MM.1S (cell line): ENCODE data around the gene CDC40.

Source experiments
- DNase-seq: peaks from one replicate; pipeline ENCODE4 v3.0.0-alpha.2; 2015
- H2AFZ ChIP-seq: fragments of 300-600 bp; sonication (generic); 2 replicates; pipeline ENCODE4 v1.6.0; 2016; ENCODE audit warnings: antibody characterized with exemption, low read length
- H3F3A ChIP-seq: fragments of 300-600 bp; sonication (generic); 2 replicates; pipeline ENCODE4 v1.6.1; 2016; ENCODE audit warnings: mild to moderate bottlenecking, antibody characterized with exemption, low read length, moderate library complexity, mixed read lengths; ENCODE audit not compliant: insufficient read depth
- H3K27ac ChIP-seq: fragments of 300-600 bp; sonication (generic); 2 replicates; pipeline ENCODE4 v1.5.1; 2016; ENCODE audit warnings: mild to moderate bottlenecking, low read length
- H3K27me3 ChIP-seq: fragments of 300-600 bp; sonication (generic); replicated peaks from 2 replicates; pipeline ENCODE4 v1.6.0; 2016; ENCODE audit warnings: low read length; ENCODE audit not compliant: insufficient read depth
- H3K36me3 ChIP-seq: fragments of 300-600 bp; sonication (generic); replicated peaks from 2 replicates; pipeline ENCODE4 v1.6.1; 2016; ENCODE audit warnings: mild to moderate bottlenecking, low read length, mixed read lengths; ENCODE audit not compliant: insufficient read depth
- H3K4me1 ChIP-seq: fragments of 300-600 bp; sonication (generic); 2 replicates; pipeline ENCODE4 v1.6.1; 2016; ENCODE audit warnings: low read length, mixed read lengths
- H3K4me2 ChIP-seq: fragments of 300-600 bp; sonication (generic); 2 replicates; pipeline ENCODE4 v1.6.0; 2016; ENCODE audit warnings: low read depth, low read length
- H3K4me3 ChIP-seq: fragments of 300-600 bp; sonication (generic); 2 replicates; pipeline ENCODE4 v1.5.1; 2016; ENCODE audit warnings: low read length, mixed read lengths
- H3K79me2 ChIP-seq: fragments of 300-600 bp; sonication (generic); 2 replicates; pipeline ENCODE4 v1.6.1; 2016; ENCODE audit warnings: mixed run types, low read length, mixed read lengths
- H3K9ac ChIP-seq: fragments of 300-600 bp; sonication (generic); 2 replicates; pipeline ENCODE4 v1.6.1; 2016; ENCODE audit warnings: low read length, mixed read lengths
- H3K9me2 ChIP-seq: fragments of 300-600 bp; sonication (generic); replicated peaks from 2 replicates; pipeline ENCODE4 v1.6.1; 2016; ENCODE audit warnings: mild to moderate bottlenecking, low read length, mixed read lengths; ENCODE audit not compliant: insufficient read depth
- H3K9me3 ChIP-seq: fragments of 300-600 bp; sonication (generic); replicated peaks from 2 replicates; pipeline ENCODE4 v1.6.1; 2016; ENCODE audit warnings: mild to moderate bottlenecking, low read length, mixed read lengths; ENCODE audit not compliant: insufficient read depth
- H4K20me1 ChIP-seq: fragments of 300-600 bp; sonication (generic); 2 replicates; pipeline ENCODE4 v1.6.1; 2016; ENCODE audit warnings: mild to moderate bottlenecking, low read length, moderate library complexity, mixed read lengths; ENCODE audit not compliant: insufficient read depth
- EZH2 ChIP-seq: fragments of 300-600 bp; sonication (generic); optimal IDR thresholded peaks from 2 replicates; pipeline ENCODE3; 2017; ENCODE audit warnings: low read depth, mild to moderate bottlenecking, antibody characterized with exemption, low read length, mixed read lengths
- EZH2phosphoT487 ChIP-seq: fragments of 300-600 bp; sonication (generic); IDR thresholded peaks from 2 replicates; pipeline ENCODE4 v1.6.1; 2018; ENCODE audit warnings: antibody characterized with exemption, low read length
- TF ChIP-seq, protein P1 (sequence below): fragments of 300-600 bp; sonication (generic); IDR thresholded peaks from 2 replicates; pipeline ENCODE4 v1.5.1; 2016; ENCODE audit warnings: antibody characterized with exemption, low read length, mixed read lengths

CDC40 gene

DNA sequence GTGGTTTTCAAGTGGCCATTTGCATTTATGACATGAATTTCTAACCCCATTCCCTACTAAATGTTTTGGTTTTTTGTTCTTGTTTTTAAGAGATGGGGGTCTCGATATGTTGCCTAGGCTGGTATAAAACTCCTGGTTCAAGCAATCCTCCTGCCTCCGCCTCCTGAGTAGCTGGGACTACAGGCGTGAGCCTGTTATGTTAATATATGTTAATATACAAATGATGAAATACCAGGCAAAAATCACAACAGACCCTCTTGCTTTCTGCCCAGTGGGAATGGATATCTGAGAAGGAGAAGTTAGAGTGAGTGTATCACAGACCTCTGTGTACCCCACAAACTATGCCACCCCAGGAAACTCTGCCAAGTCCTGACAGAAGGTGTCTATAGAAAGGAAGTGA is 66.2 kb downstream of the CDC40 start:
- no peaks in the 10 kb centered on the region for H3K36me3 ChIP-seq
- no peak overlapping the region for H2AFZ ChIP-seq
- no peaks in the 10 kb centered on the region for H4K20me1 ChIP-seq
- H3K27ac ChIP-seq: no peak overlapping the region
- no peaks in the 10 kb centered on the region for H3K9me3 ChIP-seq
- H3K4me3 ChIP-seq: no peak overlapping the region
- H3F3A ChIP-seq: no peaks in the 10 kb centered on the region
- no peaks in the 10 kb centered on the region for H3K9me2 ChIP-seq
- no peak overlapping the region for H3K9ac ChIP-seq
- TF ChIP-seq, protein P1, sequence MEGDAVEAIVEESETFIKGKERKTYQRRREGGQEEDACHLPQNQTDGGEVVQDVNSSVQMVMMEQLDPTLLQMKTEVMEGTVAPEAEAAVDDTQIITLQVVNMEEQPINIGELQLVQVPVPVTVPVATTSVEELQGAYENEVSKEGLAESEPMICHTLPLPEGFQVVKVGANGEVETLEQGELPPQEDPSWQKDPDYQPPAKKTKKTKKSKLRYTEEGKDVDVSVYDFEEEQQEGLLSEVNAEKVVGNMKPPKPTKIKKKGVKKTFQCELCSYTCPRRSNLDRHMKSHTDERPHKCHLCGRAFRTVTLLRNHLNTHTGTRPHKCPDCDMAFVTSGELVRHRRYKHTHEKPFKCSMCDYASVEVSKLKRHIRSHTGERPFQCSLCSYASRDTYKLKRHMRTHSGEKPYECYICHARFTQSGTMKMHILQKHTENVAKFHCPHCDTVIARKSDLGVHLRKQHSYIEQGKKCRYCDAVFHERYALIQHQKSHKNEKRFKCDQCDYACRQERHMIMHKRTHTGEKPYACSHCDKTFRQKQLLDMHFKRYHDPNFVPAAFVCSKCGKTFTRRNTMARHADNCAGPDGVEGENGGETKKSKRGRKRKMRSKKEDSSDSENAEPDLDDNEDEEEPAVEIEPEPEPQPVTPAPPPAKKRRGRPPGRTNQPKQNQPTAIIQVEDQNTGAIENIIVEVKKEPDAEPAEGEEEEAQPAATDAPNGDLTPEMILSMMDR: no peak
- TF ChIP-seq EZH2phosphoT487: no peak
- no peak for TF ChIP-seq EZH2
- DNase-seq: no peak
- H3K79me2 ChIP-seq: no peaks in the 10 kb centered on the region
- no peak overlapping the region for H3K4me2 ChIP-seq
- no peaks in the 10 kb centered on the region for H3K27me3 ChIP-seq
- no peaks in the 10 kb centered on the region for H3K4me1 ChIP-seq

DNA sequence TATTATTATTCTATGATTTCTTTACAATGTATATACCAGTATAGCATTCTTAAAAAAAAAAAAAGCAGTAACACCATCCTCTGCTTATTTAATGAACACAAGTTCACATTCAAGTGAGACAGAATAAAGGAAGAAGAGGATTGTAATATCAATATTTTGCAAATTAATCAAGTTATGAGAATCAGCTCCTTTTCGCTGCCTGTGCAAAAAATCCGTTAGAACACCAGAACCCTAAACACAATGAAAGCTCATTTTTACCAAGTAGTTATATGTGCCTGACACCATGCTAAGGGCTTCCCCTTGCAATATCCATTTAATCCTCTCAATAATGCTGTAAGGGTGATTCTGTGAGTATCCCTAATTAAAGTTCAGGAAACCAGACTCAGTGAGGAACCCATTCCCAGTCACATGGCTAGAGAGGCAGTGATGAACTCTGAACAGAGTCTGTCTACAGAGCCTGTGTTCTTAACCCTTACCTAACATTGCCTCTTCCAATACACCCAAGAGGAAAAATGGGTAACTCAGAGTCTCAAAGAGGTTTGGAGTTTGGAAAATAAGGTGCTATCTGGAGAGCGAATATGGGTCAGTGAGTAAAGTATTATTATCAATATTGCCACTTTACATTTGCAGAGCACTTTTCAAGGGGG is 66.8 kb downstream of the CDC40 start:
- Histone ChIP-seq H3K79me2 (no peaks in the 10 kb centered on the region), H3F3A (no peaks in the 10 kb centered on the region), H3K9ac (no peak overlapping the region), H3K27ac (no peak overlapping the region), H3K4me3 (no peak overlapping the region), H2AFZ (no peak overlapping the region), H3K36me3 (no peaks in the 10 kb centered on the region), H3K27me3 (no peaks in the 10 kb centered on the region), H4K20me1 (no peaks in the 10 kb centered on the region), H3K9me3 (no peaks in the 10 kb centered on the region), H3K4me2 (no peak overlapping the region), H3K9me2 (no peaks in the 10 kb centered on the region), H3K4me1 (no peaks in the 10 kb centered on the region)
- DNase-seq: no peak
- TF ChIP-seq, protein P1: no peak
- TF ChIP-seq EZH2: no peak
- TF ChIP-seq EZH2phosphoT487: no peak

DNA sequence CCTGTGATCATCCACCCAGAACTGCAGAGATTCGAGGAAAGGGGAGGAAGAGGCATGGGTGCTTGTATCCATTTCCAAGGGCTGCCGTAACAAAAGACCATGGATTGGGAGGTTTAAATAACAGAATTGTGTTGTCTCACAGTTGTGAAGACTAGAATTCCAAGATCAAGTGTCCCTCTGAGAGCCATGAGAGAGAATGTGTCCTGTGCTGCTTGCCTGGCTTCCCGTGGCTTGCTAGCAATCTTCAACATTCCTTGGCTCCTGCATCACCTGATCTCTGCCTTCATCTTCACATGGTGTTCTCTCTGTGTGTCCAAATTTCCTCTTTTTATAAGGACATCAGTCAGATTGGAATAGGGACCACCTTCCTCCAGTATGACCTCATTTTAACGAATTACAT is 69.8 kb downstream of the CDC40 start:
- Histone ChIP-seq H3K9ac (no peak overlapping the region), H3F3A (no peaks in the 10 kb centered on the region), H3K27ac (no peak overlapping the region), H3K27me3 (no peaks in the 10 kb centered on the region), H3K9me2 (no peaks in the 10 kb centered on the region), H3K4me3 (no peak overlapping the region), H2AFZ (no peak overlapping the region), H3K79me2 (no peaks in the 10 kb centered on the region), H4K20me1 (no peaks in the 10 kb centered on the region; the same call in 1 of the 2 replicates), H3K9me3 (no peaks in the 10 kb centered on the region), H3K4me2 (no peak overlapping the region), H3K4me1 (no peaks in the 10 kb centered on the region), H3K36me3 (no peaks in the 10 kb centered on the region)
- DNase-seq: no peak
- TF ChIP-seq, protein P1: no peak
- TF ChIP-seq EZH2phosphoT487 (no peak), EZH2 (no peak)
